Activated CD8-positive, alpha-beta memory T cell treated with anti-CD3 and anti-CD28 coated beads, Interleukin-2, amount 50 U/mL, for 1 hour (primary cell): Measurements from ENCODE around the gene HIF3A.

Source experiments
- DNase-seq: peaks from one replicate; pipeline ENCODE4 v3.0.0-alpha.2; 2020; ENCODE audit errors: extremely low read depth

Gene HIF3A

GRCh38 chr19:46383171-46383815, 86.5 kb downstream of the HIF3A start:
- DNase-seq = no peak

- DNase-seq = no peak
These were observed 87.0 kb downstream of the HIF3A start for GRCh38 chr19:46383846-46384245.

- no peak for DNase-seq
These were observed 87.6 kb downstream of the HIF3A start for GRCh38 chr19:46384396-46384795.

GRCh38 chr19:46385636-46386035, 88.8 kb downstream of the HIF3A start:
- no peak for DNase-seq

GRCh38 chr19:46386151-46386550, 89.3 kb downstream of the HIF3A start:
- DNase-seq = no peak

GRCh38 chr19:46386996-46387712, 90.3 kb downstream of the HIF3A start:
- DNase-seq = no peak

- no peak for DNase-seq
These were observed 90.9 kb downstream of the HIF3A start for GRCh38 chr19:46387713-46388130.

- no peak for DNase-seq
These were observed 91.7 kb downstream of the HIF3A start for GRCh38 chr19:46388311-46389095.

GRCh38 chr19:46390121-46390858, 93.4 kb downstream of the HIF3A start:
- no peak for DNase-seq

GRCh38 chr19:46390866-46391265, 94.0 kb downstream of the HIF3A start:
- DNase-seq = no peak

GRCh38 chr19:46391296-46392251, 94.7 kb downstream of the HIF3A start:
- DNase-seq = no peak

GRCh38 chr19:46392252-46392801, 95.5 kb downstream of the HIF3A start:
- DNase-seq = no peak

- DNase-seq = no peak
These were observed 96.0 kb downstream of the HIF3A start for GRCh38 chr19:46392837-46393236.
